ENCODE results near the gene C5orf58.

The C5orf58 gene

GRCh38 chr5:170275376-170275994, 42.7 kb downstream of the C5orf58 start:
- Histone ChIP-seq H3K36me3 (ENCODE audit: control insufficient read depth, low read depth, low read length) (no peaks in the 10 kb centered on the region), H3K9ac (ENCODE audit: low read length) (no peak overlapping the region), H3K4me3 (ENCODE audit: low read length) (no peak overlapping the region), H3K4me1 (ENCODE audit: control insufficient read depth, low read depth, low read length) (peaks cover 29% of the 10 kb centered on the region), H3K27ac (ENCODE audit: low read length) (no peak overlapping the region), H3K27me3 (ENCODE audit: control insufficient read depth, insufficient read depth, low read length) (peaks cover 7% of the 10 kb centered on the region), H3K9me3 (ENCODE audit: control insufficient read depth, low read depth, low read length) (no peaks in the 10 kb centered on the region)

GRCh38 chr5:170276140-170276539, 43.4 kb downstream of the C5orf58 start:
- peaks cover 7% of the 10 kb centered on the region for H3K27me3 ChIP-seq (ENCODE audit: control insufficient read depth, insufficient read depth, low read length)
- no peak overlapping the region for H3K9ac ChIP-seq (ENCODE audit: low read length)
- H3K27ac ChIP-seq (ENCODE audit: low read length) = no peak overlapping the region
- peaks cover 29% of the 10 kb centered on the region for H3K4me1 ChIP-seq (ENCODE audit: control insufficient read depth, low read depth, low read length)
- no peak overlapping the region for H3K4me3 ChIP-seq (ENCODE audit: low read length)
- H3K36me3 ChIP-seq (ENCODE audit: control insufficient read depth, low read depth, low read length) = no peaks in the 10 kb centered on the region
- H3K9me3 ChIP-seq (ENCODE audit: control insufficient read depth, low read depth, low read length) = no peaks in the 10 kb centered on the region

- Histone ChIP-seq H3K9me3 (ENCODE audit: control insufficient read depth, low read depth, low read length) (no peaks in the 10 kb centered on the region), H3K4me3 (ENCODE audit: low read length) (no peak overlapping the region), H3K4me1 (ENCODE audit: control insufficient read depth, low read depth, low read length) (peaks cover 29% of the 10 kb centered on the region), H3K36me3 (ENCODE audit: control insufficient read depth, low read depth, low read length) (no peaks in the 10 kb centered on the region), H3K9ac (ENCODE audit: low read length) (no peak overlapping the region), H3K27ac (ENCODE audit: low read length) (no peak overlapping the region), H3K27me3 (ENCODE audit: control insufficient read depth, insufficient read depth, low read length) (peaks cover 7% of the 10 kb centered on the region)
Measured at GRCh38 chr5:170277867-170278281, 45.1 kb downstream of the C5orf58 start.

DNA sequence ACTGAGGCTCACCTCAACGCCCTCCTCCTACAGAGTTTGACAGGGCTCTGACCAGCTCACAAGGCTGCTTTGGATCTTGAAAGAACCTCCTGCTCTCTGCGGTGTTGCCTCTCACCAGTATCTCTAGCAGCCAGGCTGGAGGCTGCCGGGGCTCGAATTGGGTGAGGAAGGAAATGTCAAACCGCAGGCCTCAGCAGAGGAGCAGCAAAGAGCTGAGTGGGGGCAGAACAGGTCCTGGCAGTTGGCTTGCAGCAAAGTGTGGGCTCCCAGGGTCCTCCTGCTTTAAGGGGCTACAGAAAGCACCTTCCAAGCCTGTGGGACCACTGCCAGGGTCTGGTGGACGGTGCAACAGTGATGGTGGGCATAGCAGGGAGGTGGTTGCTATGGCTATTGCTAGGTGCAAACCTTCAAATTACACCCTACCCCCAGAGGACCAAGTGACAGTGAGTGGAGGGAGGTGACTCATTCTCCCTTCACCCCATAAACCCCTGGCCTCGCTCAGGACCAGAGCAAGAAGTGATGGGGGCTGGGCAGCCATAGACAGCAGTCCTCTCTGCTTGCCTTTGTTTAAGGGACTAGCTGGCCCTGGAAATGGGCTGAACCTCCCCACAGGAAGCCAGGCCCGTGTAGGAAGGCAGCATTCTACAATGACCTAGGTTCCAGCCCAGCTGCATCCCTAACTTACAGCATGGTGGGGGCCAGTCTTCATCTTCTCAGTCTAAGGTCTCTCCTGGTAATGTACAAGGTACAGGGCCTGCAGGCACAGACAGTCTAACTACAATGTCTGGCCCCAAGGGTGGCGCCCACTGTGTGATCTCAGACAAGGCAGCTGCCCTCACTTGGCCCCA, 46.0 kb downstream of the C5orf58 start:
- Histone ChIP-seq H3K27me3 (ENCODE audit: control insufficient read depth, insufficient read depth, low read length) (peaks cover 7% of the 10 kb centered on the region), H3K9ac (ENCODE audit: low read length) (no peak overlapping the region), H3K4me1 (ENCODE audit: control insufficient read depth, low read depth, low read length) (peaks cover 26% of the 10 kb centered on the region), H3K27ac (ENCODE audit: low read length) (no peak overlapping the region), H3K9me3 (ENCODE audit: control insufficient read depth, low read depth, low read length) (peaks cover 4% of the 10 kb centered on the region), H3K36me3 (ENCODE audit: control insufficient read depth, low read depth, low read length) (no peaks in the 10 kb centered on the region), H3K4me3 (ENCODE audit: low read length) (no peak overlapping the region)

DNA sequence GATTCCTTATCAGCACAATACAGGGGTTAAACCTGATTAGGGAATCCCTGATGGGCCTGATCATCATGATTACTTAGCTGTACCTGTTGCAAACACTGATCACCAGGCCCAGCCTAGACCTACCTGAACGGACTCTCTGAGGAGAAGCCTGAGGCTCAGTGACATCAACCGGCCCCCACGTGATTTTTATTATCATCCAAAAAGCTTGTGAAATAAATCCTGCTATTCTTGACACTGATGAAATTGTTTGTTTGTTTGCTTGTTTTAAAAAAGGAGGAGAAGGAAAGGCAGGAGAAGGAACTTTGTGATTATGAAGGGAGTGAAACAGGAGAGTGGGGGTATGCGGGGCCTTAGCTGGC, 46.7 kb downstream of the C5orf58 start:
- Histone ChIP-seq H3K4me1 (ENCODE audit: control insufficient read depth, low read depth, low read length) (peaks cover 26% of the 10 kb centered on the region), H3K27me3 (ENCODE audit: control insufficient read depth, insufficient read depth, low read length) (peaks cover 7% of the 10 kb centered on the region), H3K9ac (ENCODE audit: low read length) (no peak overlapping the region), H3K4me3 (ENCODE audit: low read length) (no peak overlapping the region), H3K36me3 (ENCODE audit: control insufficient read depth, low read depth, low read length) (no peaks in the 10 kb centered on the region), H3K27ac (ENCODE audit: low read length) (no peak overlapping the region), H3K9me3 (ENCODE audit: control insufficient read depth, low read depth, low read length) (peaks cover 5% of the 10 kb centered on the region)

DNA sequence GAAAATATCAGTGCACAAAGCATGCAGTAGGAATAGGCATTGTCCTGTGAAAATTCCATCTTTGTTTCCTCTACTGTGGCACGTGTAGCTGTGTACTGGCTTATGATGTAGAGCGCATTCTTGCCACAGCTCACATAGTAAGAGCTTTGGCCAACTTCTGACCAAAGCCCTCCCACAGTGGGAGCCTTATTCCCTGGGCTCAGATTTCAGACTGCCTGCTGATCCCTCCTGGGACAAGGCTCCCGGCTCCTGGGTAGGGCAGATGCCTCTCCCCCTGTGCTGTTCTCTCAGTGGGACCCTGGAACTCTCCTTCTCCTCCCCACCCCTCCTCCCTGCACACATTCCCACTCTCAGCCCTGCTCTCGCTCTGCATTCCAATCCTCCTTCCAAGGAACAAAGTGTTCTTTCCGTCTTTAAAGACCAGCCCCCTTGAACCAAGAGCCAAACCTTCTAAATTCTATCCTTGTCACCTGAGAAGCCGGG, 47.3 kb downstream of the C5orf58 start:
- peaks cover 7% of the 10 kb centered on the region for H3K27me3 ChIP-seq (ENCODE audit: control insufficient read depth, insufficient read depth, low read length)
- H3K36me3 ChIP-seq (ENCODE audit: control insufficient read depth, low read depth, low read length) = no peaks in the 10 kb centered on the region
- H3K4me3 ChIP-seq (ENCODE audit: low read length) = no peak overlapping the region
- no peak overlapping the region for H3K9ac ChIP-seq (ENCODE audit: low read length)
- peaks cover 5% of the 10 kb centered on the region for H3K9me3 ChIP-seq (ENCODE audit: control insufficient read depth, low read depth, low read length)
- no peak overlapping the region for H3K27ac ChIP-seq (ENCODE audit: low read length)
- H3K4me1 ChIP-seq (ENCODE audit: control insufficient read depth, low read depth, low read length) = peaks cover 26% of the 10 kb centered on the region

DNA sequence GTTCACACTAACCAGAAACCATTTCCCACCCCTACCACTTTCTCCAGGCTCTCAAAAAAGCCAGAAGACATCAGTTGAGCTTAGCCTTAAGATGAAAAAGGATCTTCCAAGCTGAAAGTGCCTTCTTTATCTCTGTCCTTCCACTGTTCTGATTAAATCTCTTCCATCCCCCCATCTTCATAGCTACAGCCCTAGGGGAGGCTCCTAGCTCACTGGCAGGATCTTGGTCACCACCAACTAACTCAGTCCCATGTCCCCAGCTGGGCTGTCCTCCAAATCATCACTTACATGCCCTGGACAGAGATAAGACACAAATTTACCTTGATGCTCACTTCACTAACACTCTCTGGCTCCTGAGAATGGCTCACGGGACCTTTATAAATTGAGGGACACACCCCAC, 50.5 kb downstream of the C5orf58 start:
- H3K9ac ChIP-seq (ENCODE audit: low read length) = no peak overlapping the region
- H3K27me3 ChIP-seq (ENCODE audit: control insufficient read depth, insufficient read depth, low read length) = no peaks in the 10 kb centered on the region
- no peak overlapping the region for H3K4me3 ChIP-seq (ENCODE audit: low read length)
- H3K36me3 ChIP-seq (ENCODE audit: control insufficient read depth, low read depth, low read length) = no peaks in the 10 kb centered on the region
- no peak overlapping the region for H3K27ac ChIP-seq (ENCODE audit: low read length)
- H3K9me3 ChIP-seq (ENCODE audit: control insufficient read depth, low read depth, low read length) = peaks cover 5% of the 10 kb centered on the region
- peaks cover 42% of the 10 kb centered on the region for H3K4me1 ChIP-seq (ENCODE audit: control insufficient read depth, low read depth, low read length)

GRCh38 chr5:170284231-170284630, 51.4 kb downstream of the C5orf58 start:
- peaks cover 5% of the 10 kb centered on the region for H3K9me3 ChIP-seq (ENCODE audit: control insufficient read depth, low read depth, low read length)
- no peaks in the 10 kb centered on the region for H3K36me3 ChIP-seq (ENCODE audit: control insufficient read depth, low read depth, low read length)
- H3K9ac ChIP-seq (ENCODE audit: low read length) = no peak overlapping the region
- no peak overlapping the region for H3K4me3 ChIP-seq (ENCODE audit: low read length)
- H3K27ac ChIP-seq (ENCODE audit: low read length) = no peak overlapping the region
- H3K27me3 ChIP-seq (ENCODE audit: control insufficient read depth, insufficient read depth, low read length) = no peaks in the 10 kb centered on the region
- peaks cover 34% of the 10 kb centered on the region for H3K4me1 ChIP-seq (ENCODE audit: control insufficient read depth, low read depth, low read length)

- Histone ChIP-seq H3K9me3 (ENCODE audit: control insufficient read depth, low read depth, low read length) (peaks cover 5% of the 10 kb centered on the region), H3K4me3 (ENCODE audit: low read length) (no peak overlapping the region), H3K9ac (ENCODE audit: low read length) (no peak overlapping the region), H3K4me1 (ENCODE audit: control insufficient read depth, low read depth, low read length) (peaks cover 25% of the 10 kb centered on the region), H3K36me3 (ENCODE audit: control insufficient read depth, low read depth, low read length) (no peaks in the 10 kb centered on the region), H3K27ac (ENCODE audit: low read length) (no peak overlapping the region), H3K27me3 (ENCODE audit: control insufficient read depth, insufficient read depth, low read length) (no peaks in the 10 kb centered on the region)
Measured at GRCh38 chr5:170285181-170285580, 52.4 kb downstream of the C5orf58 start.

DNA sequence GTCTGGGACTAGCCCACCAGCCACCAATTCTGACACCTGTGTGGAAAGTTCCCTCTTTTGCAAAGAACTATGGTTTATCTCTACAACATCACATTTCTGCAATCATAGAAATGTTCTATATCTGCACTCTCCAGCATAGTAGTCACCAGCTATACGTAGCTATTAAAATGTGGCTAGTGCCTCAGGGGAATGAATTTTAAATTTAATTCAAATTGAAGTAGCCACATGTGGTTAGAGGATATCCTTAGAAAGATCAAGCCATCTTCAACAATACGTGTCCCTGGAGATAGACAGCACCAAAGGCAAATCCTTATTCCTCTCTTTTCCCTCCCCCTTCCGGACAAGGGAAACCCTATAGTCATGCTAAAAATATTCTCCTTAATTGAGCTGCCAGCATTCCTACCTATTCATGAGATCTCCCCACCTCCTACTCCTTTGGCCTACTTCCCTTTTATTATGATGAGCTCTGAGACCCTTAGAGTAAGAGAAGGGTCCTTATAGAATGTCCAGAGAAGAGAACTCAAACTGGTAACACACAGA, 53.7 kb downstream of the C5orf58 start:
- H3K9me3 ChIP-seq (ENCODE audit: control insufficient read depth, low read depth, low read length) = peaks cover 5% of the 10 kb centered on the region
- H3K4me1 ChIP-seq (ENCODE audit: control insufficient read depth, low read depth, low read length) = peaks cover 22% of the 10 kb centered on the region
- no peaks in the 10 kb centered on the region for H3K27me3 ChIP-seq (ENCODE audit: control insufficient read depth, insufficient read depth, low read length)
- no peak overlapping the region for H3K27ac ChIP-seq (ENCODE audit: low read length)
- H3K4me3 ChIP-seq (ENCODE audit: low read length) = no peak overlapping the region
- H3K36me3 ChIP-seq (ENCODE audit: control insufficient read depth, low read depth, low read length) = no peaks in the 10 kb centered on the region
- H3K9ac ChIP-seq (ENCODE audit: low read length) = no peak overlapping the region

GRCh38 chr5:170287532-170287931, 54.7 kb downstream of the C5orf58 start:
- Histone ChIP-seq H3K36me3 (ENCODE audit: control insufficient read depth, low read depth, low read length) (no peaks in the 10 kb centered on the region), H3K27me3 (ENCODE audit: control insufficient read depth, insufficient read depth, low read length) (no peaks in the 10 kb centered on the region), H3K4me3 (ENCODE audit: low read length) (no peak overlapping the region), H3K27ac (ENCODE audit: low read length) (no peak overlapping the region), H3K9me3 (ENCODE audit: control insufficient read depth, low read depth, low read length) (peaks cover 5% of the 10 kb centered on the region), H3K4me1 (ENCODE audit: control insufficient read depth, low read depth, low read length) (peaks cover 22% of the 10 kb centered on the region), H3K9ac (ENCODE audit: low read length) (no peak overlapping the region)

Measured in iPS-18a (cell line).